Transverse colon (tissue), 4 donors: ENCODE measurements around the gene CARD19. TPM values are rescaled to one million over a fixed set of nuclear protein-coding genes. Genes with fewer than 3 reads are reported as not detected.

Experiments
- DNase-seq: peaks from one replicate; pipeline ENCODE4 v3.0.0-alpha.2; 2019
- H3K27ac ChIP-seq, 4 donors: fragments of 200-600 bp; sonication (generic); 2 replicates each; pipeline ENCODE4 v1.5.1; 2016 to 2018; ENCODE audit warnings: inconsistent platforms in 4 of 4
- H3K27me3 ChIP-seq: fragments of 200-600 bp; sonication (generic); 2 replicates; pipeline ENCODE4 v1.5.1; 2017; ENCODE audit warnings: inconsistent platforms
- H3K36me3 ChIP-seq, 4 donors: fragments of 200-600 bp; sonication (generic); 2 replicates each; pipeline ENCODE4 v1.5.1; 2017 to 2019; ENCODE audit warnings: inconsistent platforms in 4 of 4
- H3K4me1 ChIP-seq, 4 donors: fragments of 200-600 bp; sonication (generic); 2 replicates each; pipeline ENCODE4 v1.5.1; 2017 to 2020; ENCODE audit warnings: inconsistent platforms in 4 of 4
- H3K4me3 ChIP-seq, 4 donors: fragments of 200-600 bp; sonication (generic); 1 replicate in 1 of 4; 2 replicates in 3 of 4; pipeline versions ENCODE4 v1.5.1 to v1.6.1; 2017 to 2019; ENCODE audit warnings: inconsistent platforms in 4 of 4
- H3K9me3 ChIP-seq, 2 donors: fragments of 200-600 bp; sonication (generic); 2 replicates each; pipeline ENCODE4 v1.5.1; 2017 to 2019; ENCODE audit warnings: inconsistent platforms in 2 of 2
- EP300 ChIP-seq: sonication (generic); formaldehyde crosslinking; IDR thresholded peaks from one replicate; pipeline ENCODE4 v1.6.1; 2017; ENCODE audit warnings: antibody characterized with exemption, low read depth
- POLR2A ChIP-seq: fragments of 450-650 bp; IDR thresholded peaks from one replicate; pipeline ENCODE4 v1.6.1; 2016; ENCODE audit warnings: antibody characterized with exemption, mild to moderate bottlenecking, moderate library complexity
- POLR2AphosphoS5 ChIP-seq, 3 donors: sonication (generic); formaldehyde crosslinking; IDR thresholded peaks; one replicate each; pipeline ENCODE4 v1.6.1; 2016; ENCODE audit warnings: antibody characterized with exemption in 3 of 3
- WGBS, 2 donors: methylation state at CpG; one replicate each; pipeline ENCODE4 v1.1.5; 2018; ENCODE audit warnings: low coverage in 1 of 2; 5-methylcytosine and 5-hydroxymethylcytosine counted together
- in situ Hi-C, 4 donors: fragments of 200-750 bp; cut with MboI; loops; one replicate each; pipeline versions ENCODE4 v1.15.0 to v1.15.1; 2017; ENCODE audit warnings: low sequenced_read_pairs in 3 of 4, low pct_ligation_motif_present in 1 of 4, low pct_unique_long_range_greater_than_20kb in 1 of 4
- intact Hi-C: fragments of 100-400 bp; cut with DNase I; formaldehyde crosslinking; loops from one replicate; pipeline ENCODE4 v1.15.1; 2023; ENCODE audit warnings: low total_unique reads
- total RNA-seq, 4 donors: library from RNA; depleted of rRNA; stranded (reverse); fragments of >200 nt; gene quantifications; one replicate each; pipeline ENCODE4 v1.1.0, GENCODE V29; 2016
- TF ChIP-seq, protein P1 (sequence below), 5 experiments: fragments of 200-600 bp in 3 of 5; fragments of 450-650 bp in 2 of 5; sonication (generic) in 3 of 5; IDR thresholded peaks; 1 replicate in 2 of 5; 2 replicates in 3 of 5; pipeline ENCODE4 v1.5.1; 2016 to 2017; ENCODE audit warnings: antibody characterized with exemption in 5 of 5, inconsistent platforms in 3 of 5, mild to moderate bottlenecking in 2 of 5, moderate library complexity in 1 of 5

The CARD19 gene
- total RNA-seq, 4 donors from 2014 or later: 16.3 to 105 (median 88.2) TPM

DNA sequence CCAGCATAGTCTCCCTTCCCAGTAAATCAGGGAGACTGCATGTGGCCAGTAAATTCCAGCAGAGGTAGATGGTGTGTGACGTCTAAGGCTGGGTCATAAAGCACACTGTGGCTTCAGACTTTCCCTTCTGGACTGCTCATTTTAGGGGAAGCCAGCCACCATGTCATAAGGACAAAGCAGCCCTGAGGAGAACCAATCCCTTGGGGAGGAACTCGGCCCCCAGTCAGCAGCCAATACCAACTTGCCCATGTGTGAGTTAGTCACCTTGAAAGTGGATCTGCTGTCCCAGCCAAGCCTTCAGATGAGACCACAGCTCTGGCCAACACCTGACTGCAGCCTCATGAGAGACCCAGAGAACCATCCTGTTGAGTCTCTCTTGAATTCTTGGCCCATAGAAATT lies 52.7 kb downstream of the CARD19 start:
- H3K9me3 ChIP-seq: no peaks in the 10 kb centered on the region
- WGBS, 2 donors: 86% methylated on average over 2 of the region's 2 CpGs; no CpG with 5 or more reads in 1 of the 2 donors
- H3K36me3 ChIP-seq: no peaks in the 10 kb centered on the region
- no peak overlapping the region for H3K27ac ChIP-seq
- peaks cover 4 to 12% (median 6%) of the 10 kb centered on the region in 4 donors for H3K4me1 ChIP-seq
- no peaks in the 10 kb centered on the region for H3K27me3 ChIP-seq
- in situ Hi-C loops: no loop called here
- no peak overlapping the region for H3K4me3 ChIP-seq
- intact Hi-C loops: no loop called here
- no peak for DNase-seq
- no peak for TF ChIP-seq EP300
- TF ChIP-seq POLR2AphosphoS5 (IDR thresholded peaks at IDR 0.05): no peak
- no peak for TF ChIP-seq POLR2A
- TF ChIP-seq, protein P1, sequence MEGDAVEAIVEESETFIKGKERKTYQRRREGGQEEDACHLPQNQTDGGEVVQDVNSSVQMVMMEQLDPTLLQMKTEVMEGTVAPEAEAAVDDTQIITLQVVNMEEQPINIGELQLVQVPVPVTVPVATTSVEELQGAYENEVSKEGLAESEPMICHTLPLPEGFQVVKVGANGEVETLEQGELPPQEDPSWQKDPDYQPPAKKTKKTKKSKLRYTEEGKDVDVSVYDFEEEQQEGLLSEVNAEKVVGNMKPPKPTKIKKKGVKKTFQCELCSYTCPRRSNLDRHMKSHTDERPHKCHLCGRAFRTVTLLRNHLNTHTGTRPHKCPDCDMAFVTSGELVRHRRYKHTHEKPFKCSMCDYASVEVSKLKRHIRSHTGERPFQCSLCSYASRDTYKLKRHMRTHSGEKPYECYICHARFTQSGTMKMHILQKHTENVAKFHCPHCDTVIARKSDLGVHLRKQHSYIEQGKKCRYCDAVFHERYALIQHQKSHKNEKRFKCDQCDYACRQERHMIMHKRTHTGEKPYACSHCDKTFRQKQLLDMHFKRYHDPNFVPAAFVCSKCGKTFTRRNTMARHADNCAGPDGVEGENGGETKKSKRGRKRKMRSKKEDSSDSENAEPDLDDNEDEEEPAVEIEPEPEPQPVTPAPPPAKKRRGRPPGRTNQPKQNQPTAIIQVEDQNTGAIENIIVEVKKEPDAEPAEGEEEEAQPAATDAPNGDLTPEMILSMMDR (IDR thresholded peaks at IDR 0.05): no peak

DNA sequence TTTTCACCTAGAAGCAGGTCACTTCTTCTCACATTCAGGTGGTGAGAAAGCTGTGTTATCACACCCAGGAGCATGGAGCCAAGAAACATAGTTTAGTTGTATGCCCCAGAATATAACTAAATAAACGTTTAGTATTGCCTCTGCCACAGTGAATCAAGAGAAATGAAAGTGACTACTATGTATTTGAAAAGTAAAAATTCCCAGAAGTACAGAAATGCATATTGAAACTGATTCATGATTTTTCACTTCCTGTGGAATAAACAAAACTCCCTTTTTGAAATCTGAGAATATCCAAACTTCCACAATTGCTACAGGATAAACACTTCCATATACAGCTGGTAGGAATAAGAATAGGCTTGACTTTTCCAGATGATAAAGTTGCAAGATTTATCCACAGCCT lies 53.3 kb downstream of the CARD19 start:
- TF ChIP-seq, protein P1 (IDR thresholded peaks at IDR 0.05): no peak
- TF ChIP-seq POLR2AphosphoS5 (IDR thresholded peaks at IDR 0.05): no peak
- no peak for TF ChIP-seq POLR2A
- no peak for TF ChIP-seq EP300
- Histone ChIP-seq H3K4me1 (peaks cover 0 to 6% (median under 1%) of the 10 kb centered on the region in 4 donors), H3K9me3 (no peaks in the 10 kb centered on the region), H3K27me3 (no peaks in the 10 kb centered on the region), H3K27ac (no peak overlapping the region), H3K36me3 (no peaks in the 10 kb centered on the region), H3K4me3 (no peak overlapping the region)
- in situ Hi-C loops: no loop called here
- DNase-seq: no peak
- 4 to 29% methylated on average over 1 of the region's 1 CpG for WGBS, 2 donors
- intact Hi-C loops: no loop called here

DNA sequence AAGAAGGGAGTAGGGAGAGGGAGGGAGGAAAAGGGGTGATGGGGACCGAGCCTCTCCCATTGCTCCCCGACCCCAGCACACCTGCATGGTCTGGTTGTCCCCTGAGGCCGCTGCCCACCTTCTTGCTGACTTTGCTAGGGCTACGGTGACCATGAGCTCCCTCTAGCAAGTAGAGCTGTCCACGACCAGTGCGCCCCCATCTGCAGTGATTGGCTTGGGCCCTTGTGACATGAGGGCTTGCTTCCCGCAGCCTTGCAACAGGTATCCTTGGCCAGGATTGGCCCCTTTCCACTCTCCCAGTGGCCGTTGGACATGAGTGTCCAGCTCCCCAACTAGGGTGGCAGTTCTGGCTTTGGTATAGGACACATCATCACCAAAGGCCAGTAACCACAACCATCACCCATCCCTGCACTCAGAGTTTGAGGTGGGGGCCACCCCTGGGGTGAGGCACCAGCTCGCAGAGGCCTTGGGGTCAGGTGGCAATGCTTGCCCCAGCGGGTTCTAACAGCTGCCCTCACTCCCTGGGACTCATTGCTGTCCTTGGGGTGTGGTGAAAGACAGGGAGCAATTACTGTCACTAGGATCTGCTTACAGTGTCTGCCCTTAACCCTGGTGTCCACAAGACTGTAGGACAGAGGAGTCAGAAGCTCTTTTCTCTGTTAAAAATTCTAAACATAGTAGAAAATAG lies 55.2 kb downstream of the CARD19 start:
- TF ChIP-seq EP300: no peak
- TF ChIP-seq, protein P1 (IDR thresholded peaks at IDR 0.05): no peak
- no peak for TF ChIP-seq POLR2A
- no peak for TF ChIP-seq POLR2AphosphoS5 (IDR thresholded peaks at IDR 0.05)
- Histone ChIP-seq H3K36me3 (no peaks in the 10 kb centered on the region), H3K27me3 (no peaks in the 10 kb centered on the region), H3K4me1 (no peaks in the 10 kb centered on the region), H3K9me3 (no peaks in the 10 kb centered on the region), H3K4me3 (no peak overlapping the region), H3K27ac (no peak overlapping the region)
- in situ Hi-C loops (loop anchor here in 3 of 4 donors (25.0 kb wide), 4 partner anchors 286 to 811 kb away; partner anchors contain the start of gene BARX1 (in 1 of the 3)), intact Hi-C loops (no loop called here)
- 86% methylated on average over 8 of the region's 10 CpGs; no CpG with 5 or more reads in 1 of the 2 donors for WGBS, 2 donors
- DNase-seq: no peak

DNA sequence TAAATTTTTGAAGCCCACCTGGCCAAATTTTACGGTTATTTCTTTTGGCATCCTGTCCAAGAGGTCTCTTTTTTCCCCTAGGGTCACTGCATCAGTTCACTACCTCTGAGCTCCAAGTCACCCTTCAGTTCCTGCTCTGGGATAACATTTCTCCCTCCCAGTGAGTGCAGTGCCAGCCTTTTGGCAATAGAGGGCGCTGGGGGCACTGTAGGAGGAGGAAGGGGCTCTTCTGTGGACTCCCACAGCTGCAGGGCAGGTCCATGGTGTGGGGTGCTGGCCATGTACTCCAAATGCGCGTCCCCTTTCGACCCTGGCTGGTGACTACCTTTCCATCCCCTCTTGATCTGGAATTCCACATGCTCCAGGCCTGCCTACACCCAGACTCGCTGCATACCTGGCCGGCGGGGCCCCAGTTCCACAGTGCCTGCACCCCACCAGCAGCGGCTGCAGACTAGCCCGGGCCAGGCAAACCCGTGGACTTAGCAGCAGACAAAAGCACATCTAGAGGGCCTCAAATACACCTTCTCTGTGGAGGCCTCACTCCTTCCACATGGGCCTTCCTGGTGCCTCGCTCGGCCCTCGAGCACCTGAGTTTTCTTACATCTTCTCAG lies 58.4 kb downstream of the CARD19 start:
- DNase-seq: peak; percentile 48
- Histone ChIP-seq H3K27me3 (no peaks in the 10 kb centered on the region), H3K36me3 (no peaks in the 10 kb centered on the region), H3K4me1 (peaks cover 0 to under 1% (median 0%) of the 10 kb centered on the region in 4 donors), H3K9me3 (no peaks in the 10 kb centered on the region), H3K4me3 (no peak overlapping the region), H3K27ac (no peak overlapping the region)
- no peak for TF ChIP-seq EP300
- no peak for TF ChIP-seq POLR2A
- TF ChIP-seq, protein P1 (IDR thresholded peaks at IDR 0.05): peak; percentile 42 to 59 (median 49)
- no peak for TF ChIP-seq POLR2AphosphoS5 (IDR thresholded peaks at IDR 0.05)
- WGBS, 2 donors: 74 to 85% methylated on average over 3 to 14 of the region's 14 CpGs
- in situ Hi-C loops: loop anchor here in 3 of 4 donors (25.0 kb wide), 4 partner anchors 283 to 808 kb away; partner anchors contain the start of gene BARX1 (in 1 of the 3)
- intact Hi-C loops: no loop called here
